Astrocyte (in vitro differentiated cells and primary cell): ENCODE measurements around the gene CAND2. TPM values are rescaled to one million over a fixed set of nuclear protein-coding genes. Genes with fewer than 3 reads are reported as not detected.
"Not testable (repeated sequence)": the region's sequence is repeated elsewhere in the genome, so short reads cannot be mapped to it uniquely, and the experiment has no call there.

ENCODE experiments used
- DNase-seq: peaks from one replicate; pipeline ENCODE4 v3.0.0-alpha.2; 2010; ENCODE audit warnings: low read depth
- FAIRE-seq: peaks from 2 replicates; lab custom pipeline; 2011; peaks lifted over from hg19 to GRCh38; lab: Jason Lieb, UNC
- H2AFZ ChIP-seq: 2 replicates; pipeline ENCODE4 v1.6.0; 2012; ENCODE audit warnings: low read depth, low read length, inconsistent platforms
- H3K27ac ChIP-seq: 2 replicates; pipeline ENCODE4 v1.5.1; 2011; ENCODE audit warnings: low read depth, low read length, inconsistent platforms
- H3K27me3 ChIP-seq: 2 replicates; pipeline ENCODE4 v1.6.0; 2011; ENCODE audit warnings: low read length, inconsistent platforms; ENCODE audit not compliant: insufficient read depth
- H3K36me3 ChIP-seq: 2 replicates; pipeline ENCODE4 v1.5.1; 2011; ENCODE audit warnings: low read length, inconsistent platforms; ENCODE audit not compliant: insufficient read depth
- H3K4me1 ChIP-seq: 2 replicates; pipeline ENCODE4 v1.5.1; 2011; ENCODE audit warnings: low read length, inconsistent platforms; ENCODE audit not compliant: insufficient read depth
- H3K4me2 ChIP-seq: 2 replicates; pipeline ENCODE4 v1.6.0; 2012; ENCODE audit warnings: low read length, inconsistent platforms
- H3K4me3 ChIP-seq: 2 replicates; pipeline ENCODE4 v1.5.1; 2011; ENCODE audit warnings: low read depth, mild to moderate bottlenecking, low read length, inconsistent platforms; ENCODE audit not compliant: insufficient read depth
- H3K79me2 ChIP-seq: 2 replicates; pipeline ENCODE4 v1.6.0; 2012; ENCODE audit warnings: mild to moderate bottlenecking, low read length, inconsistent platforms; ENCODE audit not compliant: insufficient read depth
- H3K9ac ChIP-seq: 2 replicates; pipeline ENCODE4 v1.6.0; 2012; ENCODE audit warnings: mild to moderate bottlenecking, low read length, inconsistent platforms
- H3K9me3 ChIP-seq: 2 replicates; pipeline ENCODE4 v1.5.1; 2012; ENCODE audit warnings: low read depth, mild to moderate bottlenecking, low read length, inconsistent platforms; ENCODE audit not compliant: insufficient read depth
- H4K20me1 ChIP-seq: 2 replicates; pipeline ENCODE4 v1.6.0; 2012; ENCODE audit warnings: low read length, inconsistent platforms; ENCODE audit not compliant: insufficient read depth
- H3K27ac Mint-ChIP-seq: one replicate; pipeline ENCODE4 v1.8.0; 2021; ENCODE audit warnings: mild to moderate bottlenecking, mixed read lengths; ENCODE audit not compliant: unreplicated experiment
- H3K27me3 Mint-ChIP-seq: one replicate; pipeline ENCODE4 v1.8.0; 2021; ENCODE audit warnings: low read depth, mixed read lengths; ENCODE audit not compliant: unreplicated experiment
- H3K36me3 Mint-ChIP-seq: one replicate; pipeline ENCODE4 v1.8.0; 2021; ENCODE audit warnings: low read depth, mixed read lengths; ENCODE audit not compliant: unreplicated experiment
- H3K4me1 Mint-ChIP-seq: one replicate; pipeline ENCODE4 v1.8.0; 2021; ENCODE audit warnings: low read depth, mixed read lengths; ENCODE audit not compliant: unreplicated experiment
- H3K4me3 Mint-ChIP-seq: one replicate; pipeline ENCODE4 v1.8.0; 2021; ENCODE audit warnings: mild to moderate bottlenecking, moderate library complexity, mixed read lengths; ENCODE audit not compliant: unreplicated experiment
- H3K9me3 Mint-ChIP-seq: one replicate; pipeline ENCODE4 v1.8.0; 2021; ENCODE audit warnings: mild to moderate bottlenecking, mixed read lengths; ENCODE audit not compliant: unreplicated experiment
- CTCF ChIP-seq: IDR thresholded peaks from 2 replicates; pipeline ENCODE4 v1.5.1; 2011; ENCODE audit warnings: low read depth, mild to moderate bottlenecking, inconsistent platforms, low read length, moderate library complexity; ENCODE audit not compliant: insufficient read depth
- EZH2 ChIP-seq: IDR thresholded peaks from 2 replicates; pipeline ENCODE4 v1.6.1; 2012; ENCODE audit warnings: mild to moderate bottlenecking, low read length, inconsistent platforms; ENCODE audit not compliant: insufficient read depth
- total RNA-seq: library from RNA; stranded (reverse); gene quantifications from 2 replicates; pipeline ENCODE4 v1.2.1, GENCODE V29; 2021

CAND2 gene
- total RNA-seq, 1 donor from 2014 or later: 4.6 TPM

- Histone ChIP-seq H3K9me3 (no peaks in the 10 kb centered on the region), H3K4me1 (no peaks in the 10 kb centered on the region), H3K36me3 (no peaks in the 10 kb centered on the region), H3K9ac (no peak overlapping the region), H3K27me3 (peaks cover 7% of the 10 kb centered on the region), H2AFZ (no peak overlapping the region), H3K4me2 (no peak overlapping the region), H3K4me3 (no peak overlapping the region), H3K79me2 (no peaks in the 10 kb centered on the region), H3K27ac (no peak overlapping the region), H4K20me1 (no peaks in the 10 kb centered on the region)
- FAIRE-seq (no peak), DNase-seq (no peak)
- no peak overlapping the region for H3K4me3 Mint-ChIP-seq
- H3K36me3 Mint-ChIP-seq: no peaks in the 10 kb centered on the region
- peaks cover 6% of the 10 kb centered on the region for H3K4me1 Mint-ChIP-seq
- peaks cover 7% of the 10 kb centered on the region for H3K27me3 Mint-ChIP-seq
- H3K27ac Mint-ChIP-seq: no peak overlapping the region
- no peaks in the 10 kb centered on the region for H3K9me3 Mint-ChIP-seq
- no peak for TF ChIP-seq EZH2
- TF ChIP-seq CTCF: no peak
These were observed 11.4 kb upstream of the CAND2 start for GRCh38 chr3:12785096-12785495.

- not testable (repeated sequence) for H3K27ac ChIP-seq, H4K20me1 ChIP-seq, H2AFZ ChIP-seq, H3K4me2 ChIP-seq, H3K27me3 ChIP-seq, H3K9me3 ChIP-seq, H3K9me3 Mint-ChIP-seq, DNase-seq, H3K27me3 Mint-ChIP-seq, H3K79me2 ChIP-seq, H3K27ac Mint-ChIP-seq, H3K4me1 Mint-ChIP-seq, H3K36me3 ChIP-seq, H3K36me3 Mint-ChIP-seq, H3K9ac ChIP-seq, H3K4me3 Mint-ChIP-seq, H3K4me1 ChIP-seq, FAIRE-seq, H3K4me3 ChIP-seq
These were observed 9.1 kb upstream of the CAND2 start for GRCh38 chr3:12787346-12787745.

- not testable (repeated sequence) for H3K36me3 ChIP-seq, H2AFZ ChIP-seq, H3K9ac ChIP-seq, H3K4me1 ChIP-seq, FAIRE-seq, H3K9me3 ChIP-seq, H3K36me3 Mint-ChIP-seq, H3K79me2 ChIP-seq, H3K4me3 ChIP-seq, H3K27ac Mint-ChIP-seq, H3K4me1 Mint-ChIP-seq, H4K20me1 ChIP-seq, DNase-seq, H3K9me3 Mint-ChIP-seq, H3K27ac ChIP-seq, H3K4me3 Mint-ChIP-seq, H3K27me3 Mint-ChIP-seq, H3K27me3 ChIP-seq, H3K4me2 ChIP-seq
These were observed 8.4 kb upstream of the CAND2 start for GRCh38 chr3:12787967-12788690.
